Muscle layer of colon (tissue), 2 donors: ENCODE data around the gene DUSP23.
A peak's percentile ranks its signal among the peaks of the same experiment; 100 is the strongest.

Experiments used
- H3K27ac ChIP-seq: one replicate; pipeline ENCODE4 v1.7.0; 2013; ENCODE audit warnings: low read depth, mild to moderate bottlenecking, low read length, moderate library complexity
- H3K27me3 ChIP-seq, 2 donors: one replicate each; pipeline ENCODE4 v1.7.0; 2013; ENCODE audit warnings: low read length in 2 of 2, mild to moderate bottlenecking in 2 of 2; ENCODE audit not compliant: insufficient read depth in 2 of 2, control insufficient read depth in 1 of 2
- H3K36me3 ChIP-seq: one replicate; pipeline ENCODE4 v1.7.0; 2013; ENCODE audit warnings: mild to moderate bottlenecking, low read length; ENCODE audit not compliant: insufficient read depth
- H3K4me1 ChIP-seq: one replicate; pipeline ENCODE4 v1.7.0; 2013; ENCODE audit warnings: mild to moderate bottlenecking, low read length; ENCODE audit not compliant: insufficient read depth
- H3K4me3 ChIP-seq, 2 donors: one replicate each; pipeline ENCODE4 v1.7.0; 2013; ENCODE audit warnings: low read length in 2 of 2, low read depth in 1 of 2, mild to moderate bottlenecking in 1 of 2, moderate library complexity in 1 of 2
- H3K9ac ChIP-seq: one replicate; pipeline ENCODE4 v1.7.0; 2013; ENCODE audit warnings: low read length
- H3K9me3 ChIP-seq: one replicate; pipeline ENCODE4 v1.7.0; 2013; ENCODE audit warnings: mild to moderate bottlenecking, low read length
- donor health status: abdominal sarcoma.
- donor health status: Adenocarcinoma of cecum.

Gene DUSP23

GRCh38 chr1:159780583-159781582, at the start of gene DUSP23:
Gene DUSP23, plus strand, starts transcription at chr1:159780962. Its CDS starts 139 bp downstream, at chr1:159781101.
- H3K27me3 ChIP-seq = no peaks in the 10 kb centered on the region
- H3K9ac ChIP-seq = peak within 1 kb of the TSS; percentile 25
- H3K4me3 ChIP-seq = peak within 1 kb of the TSS; percentile 56 to 89
- peak within 1 kb of the TSS; percentile 67 for H3K27ac ChIP-seq
- no peaks in the 10 kb centered on the region for H3K9me3 ChIP-seq
- no peaks in the 10 kb centered on the region for H3K36me3 ChIP-seq
- H3K4me1 ChIP-seq = peaks cover 6% of the 10 kb centered on the region

- Histone ChIP-seq H3K27me3 (no peaks in the 10 kb centered on the region), H3K9me3 (no peaks in the 10 kb centered on the region)
Observed at GRCh38 chr1:159737238-159737916, 43.4 kb upstream of the DUSP23 start.

GRCh38 chr1:159743651-159744410, 36.9 kb upstream of the DUSP23 start:
- Histone ChIP-seq H3K27ac (no peak overlapping the region), H3K36me3 (no peaks in the 10 kb centered on the region), H3K4me1 (no peaks in the 10 kb centered on the region), H3K4me3 (no peak overlapping the region), H3K27me3 (no peaks in the 10 kb centered on the region), H3K9me3 (no peaks in the 10 kb centered on the region), H3K9ac (no peak overlapping the region)

More at GRCh38 chr1:159737238-159737916, 43.4 kb upstream of the DUSP23 start:
- no peaks in the 10 kb centered on the region for H3K36me3 ChIP-seq
- H3K9ac ChIP-seq = no peak overlapping the region
- no peak overlapping the region for H3K27ac ChIP-seq
- H3K4me3 ChIP-seq = no peak overlapping the region
- H3K4me1 ChIP-seq = no peaks in the 10 kb centered on the region

- H3K9ac ChIP-seq = no peak overlapping the region
- no peak overlapping the region for H3K4me3 ChIP-seq
- H3K27me3 ChIP-seq = no peaks in the 10 kb centered on the region
- no peaks in the 10 kb centered on the region for H3K4me1 ChIP-seq
- no peak overlapping the region for H3K27ac ChIP-seq
- no peaks in the 10 kb centered on the region for H3K36me3 ChIP-seq
- H3K9me3 ChIP-seq = no peaks in the 10 kb centered on the region
Observed at GRCh38 chr1:159746666-159747065, 34.1 kb upstream of the DUSP23 start.

- no peaks in the 10 kb centered on the region for H3K4me1 ChIP-seq
- no peak overlapping the region for H3K27ac ChIP-seq
- no peaks in the 10 kb centered on the region for H3K36me3 ChIP-seq
- H3K9ac ChIP-seq = no peak overlapping the region
- no peaks in the 10 kb centered on the region for H3K27me3 ChIP-seq
- H3K4me3 ChIP-seq = no peak overlapping the region
- no peaks in the 10 kb centered on the region for H3K9me3 ChIP-seq
Observed at GRCh38 chr1:159748370-159748769, 32.4 kb upstream of the DUSP23 start.

- H3K27me3 ChIP-seq = no peaks in the 10 kb centered on the region
- H3K27ac ChIP-seq = no peak overlapping the region
Observed at GRCh38 chr1:159749630-159750029, 31.1 kb upstream of the DUSP23 start.

GRCh38 chr1:159750621-159751020, 30.1 kb upstream of the DUSP23 start:
- no peak overlapping the region for H3K4me3 ChIP-seq
- no peak overlapping the region for H3K9ac ChIP-seq
- H3K4me1 ChIP-seq = no peaks in the 10 kb centered on the region
- H3K27ac ChIP-seq = no peak overlapping the region
- no peaks in the 10 kb centered on the region for H3K27me3 ChIP-seq
- H3K9me3 ChIP-seq = no peaks in the 10 kb centered on the region
- no peaks in the 10 kb centered on the region for H3K36me3 ChIP-seq

More at GRCh38 chr1:159749630-159750029, 31.1 kb upstream of the DUSP23 start:
- no peak overlapping the region for H3K9ac ChIP-seq
- H3K4me1 ChIP-seq = no peaks in the 10 kb centered on the region
- no peaks in the 10 kb centered on the region for H3K9me3 ChIP-seq
- H3K4me3 ChIP-seq = no peak overlapping the region
- no peaks in the 10 kb centered on the region for H3K36me3 ChIP-seq

GRCh38 chr1:159751031-159751430, 29.7 kb upstream of the DUSP23 start:
- Histone ChIP-seq H3K27me3 (no peaks in the 10 kb centered on the region), H3K36me3 (no peaks in the 10 kb centered on the region), H3K9ac (no peak overlapping the region), H3K9me3 (no peaks in the 10 kb centered on the region), H3K4me1 (no peaks in the 10 kb centered on the region), H3K4me3 (no peak overlapping the region), H3K27ac (no peak overlapping the region)

GRCh38 chr1:159752135-159752580, 28.6 kb upstream of the DUSP23 start:
- no peak overlapping the region for H3K4me3 ChIP-seq
- H3K9ac ChIP-seq = no peak overlapping the region
- no peaks in the 10 kb centered on the region for H3K36me3 ChIP-seq
- H3K9me3 ChIP-seq = no peaks in the 10 kb centered on the region
- no peak overlapping the region for H3K27ac ChIP-seq
- no peaks in the 10 kb centered on the region for H3K4me1 ChIP-seq
- no peaks in the 10 kb centered on the region for H3K27me3 ChIP-seq

GRCh38 chr1:159753386-159753785, 27.4 kb upstream of the DUSP23 start:
- Histone ChIP-seq H3K27ac (no peak overlapping the region), H3K9me3 (no peaks in the 10 kb centered on the region), H3K4me3 (no peak overlapping the region), H3K27me3 (no peaks in the 10 kb centered on the region), H3K9ac (no peak overlapping the region), H3K4me1 (no peaks in the 10 kb centered on the region), H3K36me3 (no peaks in the 10 kb centered on the region)

GRCh38 chr1:159755451-159756007, 25.2 kb upstream of the DUSP23 start:
- Histone ChIP-seq H3K36me3 (no peaks in the 10 kb centered on the region), H3K9me3 (no peaks in the 10 kb centered on the region), H3K4me3 (no peak overlapping the region), H3K9ac (no peak overlapping the region), H3K4me1 (no peaks in the 10 kb centered on the region), H3K27me3 (no peaks in the 10 kb centered on the region), H3K27ac (no peak overlapping the region)
